Measurements from ENCODE around the gene MFAP5. TPM values are rescaled to one million over a fixed set of nuclear protein-coding genes. Genes with fewer than 3 reads are reported as not detected.

MFAP5 gene
- not detected in 2 replicates for total RNA-seq (2014; rRNA removed; shearing (Covaris generic))

- DNase-seq (ENCODE audit: low spot score): no peak
Measured at GRCh38 chr12:8662593-8662992, at the start of gene MFAP5. TSS of gene MFAP5 (minus strand) at chr12:8662826. CDS start at chr12:8662104, 722 bp downstream.

- DNase-seq (ENCODE audit: low spot score): no peak
Measured at GRCh38 chr12:8709124-8709830, 46.7 kb upstream of the MFAP5 start.

- DNase-seq (ENCODE audit: low spot score): no peak
Measured at GRCh38 chr12:8702159-8702558, 39.5 kb upstream of the MFAP5 start.

GRCh38 chr12:8701046-8701660, 38.5 kb upstream of the MFAP5 start:
- DNase-seq (ENCODE audit: low spot score): no peak

GRCh38 chr12:8699714-8700113, 37.1 kb upstream of the MFAP5 start:
- DNase-seq (ENCODE audit: low spot score): no peak

GRCh38 chr12:8698879-8699278, 36.3 kb upstream of the MFAP5 start:
- DNase-seq (ENCODE audit: low spot score): no peak

- no peak for DNase-seq (ENCODE audit: low spot score)
Measured at GRCh38 chr12:8698132-8698851, 35.7 kb upstream of the MFAP5 start.

GRCh38 chr12:8697476-8698131, 35.0 kb upstream of the MFAP5 start, which contains the start of gene RIMKLB:
TSS of gene RIMKLB (plus strand) at chr12:8697991. CDS start at chr12:8713867, 15,876 bp downstream.
- DNase-seq (ENCODE audit: low spot score): no peak

GRCh38 chr12:8697120-8697475, 34.5 kb upstream of the MFAP5 start:
- DNase-seq (ENCODE audit: low spot score): no peak

- no peak for DNase-seq (ENCODE audit: low spot score)
Measured at GRCh38 chr12:8696442-8697090, 33.9 kb upstream of the MFAP5 start.

- DNase-seq (ENCODE audit: low spot score): no peak
Measured at GRCh38 chr12:8695116-8695515, 32.5 kb upstream of the MFAP5 start.

- DNase-seq (ENCODE audit: low spot score): no peak
Measured at GRCh38 chr12:8692573-8692972, 29.9 kb upstream of the MFAP5 start.

GRCh38 chr12:8689681-8690080, 27.1 kb upstream of the MFAP5 start:
- no peak for DNase-seq (ENCODE audit: low spot score)

GRCh38 chr12:8687846-8688601, 25.4 kb upstream of the MFAP5 start:
- DNase-seq (ENCODE audit: low spot score): no peak

- DNase-seq (ENCODE audit: low spot score): no peak
Measured at GRCh38 chr12:8685051-8685450, 22.4 kb upstream of the MFAP5 start.

- DNase-seq (ENCODE audit: low spot score): no peak
Measured at GRCh38 chr12:8681129-8681884, 18.7 kb upstream of the MFAP5 start.

- DNase-seq (ENCODE audit: low spot score): no peak
Measured at GRCh38 chr12:8680533-8680932, 17.9 kb upstream of the MFAP5 start.

- no peak for DNase-seq (ENCODE audit: low spot score)
Measured at GRCh38 chr12:8678661-8679111, 16.1 kb upstream of the MFAP5 start.

GRCh38 chr12:8677362-8677761, 14.7 kb upstream of the MFAP5 start:
- DNase-seq (ENCODE audit: low spot score): no peak

- no peak for DNase-seq (ENCODE audit: low spot score)
Measured at GRCh38 chr12:8676651-8677050, 14.0 kb upstream of the MFAP5 start.

Measured in HT-29 (cell line).